Breast epithelium (tissue), 3 donors: ENCODE results near the gene SELP.
"Not testable (repeated sequence)": the region's sequence is repeated elsewhere in the genome, so short reads cannot be mapped to it uniquely, and the experiment has no call there.

Experiments used
- POLR2A ChIP-seq: fragments of 450-650 bp; IDR thresholded peaks from one replicate; pipeline ENCODE4 v1.6.1; 2016; ENCODE audit warnings: antibody characterized with exemption, mild to moderate bottlenecking, moderate library complexity
- POLR2AphosphoS5 ChIP-seq, 3 donors: sonication (generic); formaldehyde crosslinking; IDR thresholded peaks; one replicate each; pipeline ENCODE4 v1.6.1; 2017; ENCODE audit warnings: antibody characterized with exemption in 3 of 3
- TF ChIP-seq, protein P1 (sequence below), 3 donors: fragments of 450-650 bp; IDR thresholded peaks; one replicate each; pipeline ENCODE4 v1.5.1; 2016 to 2017; ENCODE audit warnings: antibody characterized with exemption in 3 of 3, mild to moderate bottlenecking in 3 of 3, moderate library complexity in 3 of 3

DNA sequence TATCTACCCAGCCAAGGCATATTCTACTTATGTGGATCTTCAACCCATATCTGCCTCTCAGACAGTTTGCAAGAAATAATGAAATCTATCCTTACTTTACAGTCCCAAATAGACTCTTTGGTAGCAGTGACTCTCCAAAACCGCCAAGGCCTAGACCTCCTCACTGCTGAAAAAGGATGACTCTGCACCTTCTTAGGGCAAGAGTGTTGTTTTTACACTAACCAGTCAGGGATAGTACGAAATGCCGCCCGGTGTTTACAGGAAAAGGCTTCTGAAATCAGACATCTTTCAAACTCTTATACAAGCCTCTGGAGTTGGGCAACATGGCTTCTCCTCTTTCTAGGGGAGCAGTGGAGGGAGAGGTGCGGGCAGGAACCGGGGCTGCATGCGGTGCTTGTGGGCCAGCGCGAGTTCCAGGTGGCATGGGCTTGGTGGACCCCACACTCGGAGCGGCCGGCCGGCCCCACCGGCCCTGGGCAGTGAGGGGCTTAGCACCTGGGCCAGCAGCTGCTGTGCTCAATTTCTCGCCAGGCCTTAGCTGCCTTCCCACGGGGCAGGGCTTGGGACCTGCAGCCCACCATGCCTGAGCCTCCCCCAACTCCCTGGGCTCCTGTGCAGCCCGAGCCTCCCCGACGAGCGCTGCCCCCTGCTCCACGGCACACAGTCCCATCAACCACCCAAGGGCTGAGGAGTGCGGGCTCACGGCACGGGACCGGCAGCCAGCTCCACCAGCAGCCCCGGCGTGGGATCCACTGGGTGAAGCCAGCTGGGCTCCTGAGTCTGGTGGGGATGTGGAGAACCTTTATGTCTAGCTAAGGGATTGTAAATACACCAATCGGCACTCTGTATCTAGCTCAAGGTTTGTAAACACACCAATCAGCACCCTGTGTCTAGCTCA, 38.0 kb upstream of the SELP start:
- TF ChIP-seq, protein P1, sequence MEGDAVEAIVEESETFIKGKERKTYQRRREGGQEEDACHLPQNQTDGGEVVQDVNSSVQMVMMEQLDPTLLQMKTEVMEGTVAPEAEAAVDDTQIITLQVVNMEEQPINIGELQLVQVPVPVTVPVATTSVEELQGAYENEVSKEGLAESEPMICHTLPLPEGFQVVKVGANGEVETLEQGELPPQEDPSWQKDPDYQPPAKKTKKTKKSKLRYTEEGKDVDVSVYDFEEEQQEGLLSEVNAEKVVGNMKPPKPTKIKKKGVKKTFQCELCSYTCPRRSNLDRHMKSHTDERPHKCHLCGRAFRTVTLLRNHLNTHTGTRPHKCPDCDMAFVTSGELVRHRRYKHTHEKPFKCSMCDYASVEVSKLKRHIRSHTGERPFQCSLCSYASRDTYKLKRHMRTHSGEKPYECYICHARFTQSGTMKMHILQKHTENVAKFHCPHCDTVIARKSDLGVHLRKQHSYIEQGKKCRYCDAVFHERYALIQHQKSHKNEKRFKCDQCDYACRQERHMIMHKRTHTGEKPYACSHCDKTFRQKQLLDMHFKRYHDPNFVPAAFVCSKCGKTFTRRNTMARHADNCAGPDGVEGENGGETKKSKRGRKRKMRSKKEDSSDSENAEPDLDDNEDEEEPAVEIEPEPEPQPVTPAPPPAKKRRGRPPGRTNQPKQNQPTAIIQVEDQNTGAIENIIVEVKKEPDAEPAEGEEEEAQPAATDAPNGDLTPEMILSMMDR (IDR thresholded peaks at IDR 0.05): not testable (repeated sequence)
- TF ChIP-seq POLR2A; POLR2AphosphoS5 (IDR thresholded peaks at IDR 0.05): not testable (repeated sequence)
